HL-60 (cell line): ENCODE data around the gene PRPH.

Experiments used
- GABPA ChIP-seq: IDR thresholded peaks from 2 replicates; pipeline ENCODE4 v1.6.1; 2012; ENCODE audit warnings: low read depth
- POLR2AphosphoS5 ChIP-seq: IDR thresholded peaks from 2 replicates; pipeline ENCODE4 v1.6.1; 2012; ENCODE audit warnings: low read depth
- SPI1 ChIP-seq: IDR thresholded peaks from 2 replicates; pipeline ENCODE4 v1.6.1; 2012; ENCODE audit warnings: low read depth, mild to moderate bottlenecking, borderline replicate concordance
- TF ChIP-seq, protein P1 (sequence below): IDR thresholded peaks from one replicate; pipeline ENCODE4 v1.5.1; 2011; ENCODE audit warnings: low read length, control low read depth, inconsistent platforms; ENCODE audit not compliant: insufficient read depth
- TF ChIP-seq, protein P2 (sequence below): IDR thresholded peaks from 2 replicates; pipeline ENCODE4 v1.6.1; 2012; ENCODE audit warnings: low read depth; ENCODE audit not compliant: insufficient replicate concordance

DNA sequence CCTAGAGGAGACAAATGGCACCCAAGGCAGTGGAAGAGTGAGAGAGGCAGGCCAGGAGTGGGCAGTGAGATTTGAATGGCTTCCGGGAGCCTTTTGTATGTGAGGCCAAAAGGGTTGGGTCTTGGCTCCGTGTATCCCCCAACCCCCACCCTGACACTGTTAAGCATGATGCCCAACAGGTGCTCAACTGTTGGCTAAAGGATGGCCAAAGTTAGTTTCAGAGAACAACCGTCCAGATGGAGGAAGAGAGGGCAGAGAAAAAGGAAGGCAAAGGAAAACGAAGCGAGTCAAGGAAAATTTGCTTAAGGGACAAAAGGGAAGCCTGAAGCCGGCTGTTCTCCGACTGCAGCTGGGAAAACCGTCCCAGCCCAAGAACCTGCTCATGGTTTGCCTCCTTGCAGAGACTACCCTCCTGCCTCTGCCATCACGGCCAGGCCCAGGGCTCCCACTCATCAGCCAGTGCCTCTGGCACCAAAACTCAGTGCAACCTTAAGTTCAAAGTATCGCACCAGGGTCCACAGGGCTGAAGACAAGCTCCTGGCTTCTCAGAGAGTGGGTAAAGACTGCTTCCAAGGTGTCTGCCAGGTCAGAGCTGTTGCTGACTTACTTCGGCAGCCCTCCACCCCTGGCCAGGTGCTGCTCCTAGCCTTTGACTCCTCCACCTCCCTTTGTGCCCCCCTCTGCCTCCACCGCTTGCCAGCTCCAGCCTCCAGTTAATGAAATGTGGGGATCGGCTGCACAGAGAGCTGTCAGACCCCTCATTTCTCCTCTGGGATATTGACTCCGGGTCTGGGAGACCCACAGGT is 46.2 kb downstream of the PRPH start:
- TF ChIP-seq, protein P1, sequence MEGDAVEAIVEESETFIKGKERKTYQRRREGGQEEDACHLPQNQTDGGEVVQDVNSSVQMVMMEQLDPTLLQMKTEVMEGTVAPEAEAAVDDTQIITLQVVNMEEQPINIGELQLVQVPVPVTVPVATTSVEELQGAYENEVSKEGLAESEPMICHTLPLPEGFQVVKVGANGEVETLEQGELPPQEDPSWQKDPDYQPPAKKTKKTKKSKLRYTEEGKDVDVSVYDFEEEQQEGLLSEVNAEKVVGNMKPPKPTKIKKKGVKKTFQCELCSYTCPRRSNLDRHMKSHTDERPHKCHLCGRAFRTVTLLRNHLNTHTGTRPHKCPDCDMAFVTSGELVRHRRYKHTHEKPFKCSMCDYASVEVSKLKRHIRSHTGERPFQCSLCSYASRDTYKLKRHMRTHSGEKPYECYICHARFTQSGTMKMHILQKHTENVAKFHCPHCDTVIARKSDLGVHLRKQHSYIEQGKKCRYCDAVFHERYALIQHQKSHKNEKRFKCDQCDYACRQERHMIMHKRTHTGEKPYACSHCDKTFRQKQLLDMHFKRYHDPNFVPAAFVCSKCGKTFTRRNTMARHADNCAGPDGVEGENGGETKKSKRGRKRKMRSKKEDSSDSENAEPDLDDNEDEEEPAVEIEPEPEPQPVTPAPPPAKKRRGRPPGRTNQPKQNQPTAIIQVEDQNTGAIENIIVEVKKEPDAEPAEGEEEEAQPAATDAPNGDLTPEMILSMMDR, result no peak
- TF ChIP-seq POLR2AphosphoS5 (no peak), SPI1 (no peak), GABPA (no peak)
- TF ChIP-seq, protein P2, sequence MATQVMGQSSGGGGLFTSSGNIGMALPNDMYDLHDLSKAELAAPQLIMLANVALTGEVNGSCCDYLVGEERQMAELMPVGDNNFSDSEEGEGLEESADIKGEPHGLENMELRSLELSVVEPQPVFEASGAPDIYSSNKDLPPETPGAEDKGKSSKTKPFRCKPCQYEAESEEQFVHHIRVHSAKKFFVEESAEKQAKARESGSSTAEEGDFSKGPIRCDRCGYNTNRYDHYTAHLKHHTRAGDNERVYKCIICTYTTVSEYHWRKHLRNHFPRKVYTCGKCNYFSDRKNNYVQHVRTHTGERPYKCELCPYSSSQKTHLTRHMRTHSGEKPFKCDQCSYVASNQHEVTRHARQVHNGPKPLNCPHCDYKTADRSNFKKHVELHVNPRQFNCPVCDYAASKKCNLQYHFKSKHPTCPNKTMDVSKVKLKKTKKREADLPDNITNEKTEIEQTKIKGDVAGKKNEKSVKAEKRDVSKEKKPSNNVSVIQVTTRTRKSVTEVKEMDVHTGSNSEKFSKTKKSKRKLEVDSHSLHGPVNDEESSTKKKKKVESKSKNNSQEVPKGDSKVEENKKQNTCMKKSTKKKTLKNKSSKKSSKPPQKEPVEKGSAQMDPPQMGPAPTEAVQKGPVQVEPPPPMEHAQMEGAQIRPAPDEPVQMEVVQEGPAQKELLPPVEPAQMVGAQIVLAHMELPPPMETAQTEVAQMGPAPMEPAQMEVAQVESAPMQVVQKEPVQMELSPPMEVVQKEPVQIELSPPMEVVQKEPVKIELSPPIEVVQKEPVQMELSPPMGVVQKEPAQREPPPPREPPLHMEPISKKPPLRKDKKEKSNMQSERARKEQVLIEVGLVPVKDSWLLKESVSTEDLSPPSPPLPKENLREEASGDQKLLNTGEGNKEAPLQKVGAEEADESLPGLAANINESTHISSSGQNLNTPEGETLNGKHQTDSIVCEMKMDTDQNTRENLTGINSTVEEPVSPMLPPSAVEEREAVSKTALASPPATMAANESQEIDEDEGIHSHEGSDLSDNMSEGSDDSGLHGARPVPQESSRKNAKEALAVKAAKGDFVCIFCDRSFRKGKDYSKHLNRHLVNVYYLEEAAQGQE, result no peak
